ENCODE results near the gene PLK1.
"Not testable (repeated sequence)": the region's sequence is repeated elsewhere in the genome, so short reads cannot be mapped to it uniquely, and the experiment has no call there.

The PLK1 gene

DNA sequence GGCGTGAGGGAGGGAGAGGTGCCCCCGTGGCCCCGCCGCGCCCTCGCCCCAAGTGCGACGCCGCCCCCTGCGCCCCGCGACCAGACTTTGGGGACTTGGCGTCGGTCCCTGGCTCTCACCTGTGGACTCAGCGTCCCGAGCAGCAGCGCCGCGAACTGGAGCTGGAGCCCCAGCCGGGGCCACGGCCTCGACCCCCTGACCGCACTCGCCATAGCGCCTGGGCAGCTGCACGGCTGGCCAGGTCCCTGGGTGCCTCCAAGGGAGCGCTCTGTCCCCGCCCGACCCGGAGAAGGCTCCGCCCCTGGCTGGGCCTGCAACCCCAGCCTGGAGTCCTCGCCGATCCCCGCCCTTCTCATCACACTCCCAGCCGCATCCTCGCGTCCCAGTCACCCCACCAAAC, 34.3 kb downstream of the PLK1 start, which contains the start of gene ERN2:
ERN2 (minus strand) TSS at position 247 of the 400 bp plus-strand sequence; CDS start at position 212, 35 bp downstream.
- DNase-seq = no peak

DNA sequence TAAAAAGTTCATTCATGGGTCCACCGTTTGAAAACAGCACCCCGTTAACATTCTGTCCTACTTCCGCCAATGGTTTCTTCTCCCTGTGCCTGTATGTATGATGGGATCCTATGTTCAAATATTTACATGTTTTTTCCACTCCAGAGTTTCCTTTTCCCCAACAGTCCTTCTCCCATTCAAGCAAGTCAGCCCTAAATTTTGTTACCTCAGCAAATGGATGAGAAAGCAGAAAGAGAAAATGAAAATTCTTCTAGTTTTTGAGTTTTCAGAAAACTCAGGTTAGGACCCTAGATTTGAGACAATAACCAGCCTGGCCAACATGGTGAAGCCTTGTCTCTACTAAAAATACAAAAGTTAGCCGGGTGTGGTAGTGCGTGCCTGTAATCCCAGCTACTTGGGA, 37.8 kb downstream of the PLK1 start:
- no peak for DNase-seq

DNA sequence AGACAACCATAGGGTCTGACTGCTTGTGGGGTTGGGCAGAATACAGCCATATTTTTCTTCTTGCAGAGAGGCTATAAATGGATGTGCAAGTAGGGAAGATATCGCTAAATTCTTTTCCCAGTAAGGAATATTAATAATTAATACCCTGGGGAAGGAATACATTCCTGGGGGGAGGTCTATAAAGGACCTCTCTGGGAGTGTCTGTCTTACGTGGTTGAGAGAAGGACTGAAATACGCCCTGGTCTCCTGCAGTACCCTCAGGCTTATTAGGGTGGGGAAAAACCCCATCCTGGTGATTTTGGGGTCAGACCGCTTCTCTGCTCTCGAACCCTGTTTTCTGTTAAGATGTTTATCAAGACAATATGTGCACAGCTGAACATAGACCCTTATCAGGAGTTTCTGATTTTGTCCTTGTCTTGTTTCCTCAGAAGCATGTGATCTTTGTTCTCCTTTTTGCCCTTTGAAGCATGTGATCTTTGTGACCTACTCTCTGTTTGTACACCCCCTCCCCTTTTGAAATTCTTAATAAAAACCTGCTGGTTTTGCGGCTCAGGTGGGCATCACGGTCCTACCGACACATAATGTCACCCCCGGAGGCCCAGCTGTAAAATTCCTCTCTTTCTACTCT, 44.0 kb downstream of the PLK1 start:
- not testable (repeated sequence) for DNase-seq

DNA sequence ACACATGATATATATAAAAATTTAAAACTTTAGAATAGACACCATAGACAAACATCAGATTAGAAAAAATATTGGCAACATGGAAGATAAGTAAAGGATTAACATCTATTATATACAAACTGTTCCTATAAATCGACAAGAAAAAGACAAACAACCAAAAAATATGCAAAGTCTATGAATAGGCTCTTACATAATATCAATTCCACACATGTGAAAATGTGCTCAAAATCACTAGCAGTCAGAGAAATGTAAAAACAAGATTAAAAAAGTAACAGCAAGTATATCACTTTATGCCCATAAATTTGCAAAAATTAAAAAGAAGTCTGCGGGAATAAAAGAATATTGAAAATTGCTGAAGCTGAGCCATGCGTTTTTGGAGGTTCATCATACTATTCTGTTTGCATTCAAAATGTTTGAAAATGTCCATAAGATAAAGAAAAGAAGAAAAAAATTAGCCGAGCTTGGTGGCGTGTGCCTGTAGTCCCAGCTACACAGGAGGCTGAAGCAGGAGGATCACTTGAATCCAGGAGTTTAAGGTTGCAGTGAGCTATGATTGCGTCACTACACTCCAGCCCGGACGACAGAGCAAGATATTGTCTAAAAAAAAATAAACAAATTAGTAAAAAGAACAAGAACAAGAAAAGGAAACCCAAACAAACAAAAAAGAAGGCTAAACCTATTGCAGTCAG, 45.6 kb downstream of the PLK1 start:
- no peak for DNase-seq

DNA sequence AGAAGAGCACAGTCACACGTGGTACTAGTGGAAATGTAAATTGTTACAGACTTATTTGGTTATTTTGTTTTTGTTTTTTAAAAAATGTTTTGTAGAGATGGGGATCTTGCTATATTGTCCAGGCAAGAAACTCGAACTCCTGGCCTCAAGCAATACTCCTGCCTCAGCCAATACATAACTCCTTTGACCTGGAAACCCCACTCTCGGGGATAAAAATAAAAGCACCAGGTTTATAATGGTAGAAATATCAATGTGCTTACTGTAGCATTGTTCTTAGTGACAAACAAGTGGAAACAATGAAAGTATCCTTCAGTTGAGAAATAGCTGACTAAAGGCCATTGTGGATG, 46.1 kb downstream of the PLK1 start:
- no peak for DNase-seq

DNA sequence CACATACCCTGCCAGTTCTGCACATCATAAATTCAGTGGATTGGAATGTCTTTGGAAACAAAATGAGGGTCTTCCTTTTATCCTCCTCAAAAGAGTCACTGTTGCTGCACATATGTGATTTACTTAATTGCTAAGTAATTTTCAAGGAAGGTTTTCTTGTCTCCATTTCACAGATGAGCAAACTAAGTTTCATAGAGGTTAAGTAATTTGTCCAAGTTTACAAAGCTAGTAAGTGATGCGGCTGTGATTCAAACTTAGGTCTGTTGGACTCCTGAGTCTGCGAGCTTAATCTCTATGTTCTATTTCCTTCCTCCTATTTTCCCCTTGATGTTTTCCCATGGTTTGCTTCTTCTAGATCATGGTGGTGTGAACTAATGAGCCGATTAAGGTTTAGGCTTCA, 48.0 kb downstream of the PLK1 start:
- no peak for DNase-seq

DNA sequence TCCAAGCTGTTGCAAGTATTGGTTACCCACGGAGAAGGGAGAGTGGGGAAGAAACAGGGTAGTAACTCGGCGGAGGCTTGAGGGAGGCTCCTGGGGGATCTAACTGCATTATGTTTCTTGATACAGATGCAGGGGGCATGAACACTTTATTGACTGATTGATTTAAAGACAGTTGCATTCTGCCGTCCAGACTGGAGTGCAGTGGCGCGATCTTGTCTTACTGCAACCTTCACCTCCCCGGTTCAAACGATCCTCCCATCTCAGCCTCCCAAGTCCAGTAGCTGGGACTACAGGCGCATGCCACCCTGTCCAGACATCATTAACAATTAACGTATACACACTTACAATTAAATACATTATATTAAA, 49.4 kb downstream of the PLK1 start:
- DNase-seq = no peak

DNA sequence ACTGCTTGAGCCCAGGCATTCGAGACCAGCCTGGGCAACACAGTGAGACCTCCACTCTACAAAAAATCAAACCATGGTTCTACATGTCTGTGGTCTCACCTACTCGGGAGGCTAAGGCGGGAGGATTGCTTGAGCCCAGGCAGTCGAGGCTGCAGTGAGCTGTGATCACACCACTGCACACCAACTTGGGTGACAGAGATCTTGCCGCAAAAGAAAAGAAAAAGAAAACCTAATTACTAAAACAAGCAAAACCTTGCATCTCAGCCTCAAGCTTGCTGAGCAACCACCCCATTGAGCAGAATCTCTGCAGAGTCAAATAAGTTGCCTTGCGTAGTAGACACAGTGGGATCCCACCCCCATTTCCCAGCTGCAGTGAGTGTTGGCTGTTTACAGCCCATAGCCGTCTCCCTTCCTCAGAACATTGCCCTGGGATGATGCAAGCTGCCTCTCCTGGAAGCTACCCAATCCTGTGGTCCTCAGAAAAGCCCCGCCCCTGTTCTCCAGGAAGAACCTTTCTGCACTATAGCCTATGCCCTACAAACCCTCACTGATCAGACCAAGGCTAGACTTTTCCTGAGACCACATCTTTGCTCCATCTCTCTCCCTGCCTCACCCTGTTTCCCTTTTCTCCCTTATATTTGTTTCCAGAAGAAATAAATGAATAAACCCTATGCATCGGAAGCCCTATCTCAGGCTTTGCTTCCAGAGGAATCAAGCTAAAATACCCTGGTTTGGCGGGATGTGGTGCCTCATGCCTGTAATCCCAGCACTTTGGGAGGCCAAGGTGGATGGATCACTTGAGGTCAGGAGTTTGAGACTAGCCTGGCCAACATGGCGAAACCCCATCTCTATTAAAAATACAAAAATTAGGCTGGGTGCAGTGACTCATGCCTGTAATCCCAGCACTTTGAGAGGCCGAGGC, 51.1 kb downstream of the PLK1 start:
- no peak for DNase-seq

DNA sequence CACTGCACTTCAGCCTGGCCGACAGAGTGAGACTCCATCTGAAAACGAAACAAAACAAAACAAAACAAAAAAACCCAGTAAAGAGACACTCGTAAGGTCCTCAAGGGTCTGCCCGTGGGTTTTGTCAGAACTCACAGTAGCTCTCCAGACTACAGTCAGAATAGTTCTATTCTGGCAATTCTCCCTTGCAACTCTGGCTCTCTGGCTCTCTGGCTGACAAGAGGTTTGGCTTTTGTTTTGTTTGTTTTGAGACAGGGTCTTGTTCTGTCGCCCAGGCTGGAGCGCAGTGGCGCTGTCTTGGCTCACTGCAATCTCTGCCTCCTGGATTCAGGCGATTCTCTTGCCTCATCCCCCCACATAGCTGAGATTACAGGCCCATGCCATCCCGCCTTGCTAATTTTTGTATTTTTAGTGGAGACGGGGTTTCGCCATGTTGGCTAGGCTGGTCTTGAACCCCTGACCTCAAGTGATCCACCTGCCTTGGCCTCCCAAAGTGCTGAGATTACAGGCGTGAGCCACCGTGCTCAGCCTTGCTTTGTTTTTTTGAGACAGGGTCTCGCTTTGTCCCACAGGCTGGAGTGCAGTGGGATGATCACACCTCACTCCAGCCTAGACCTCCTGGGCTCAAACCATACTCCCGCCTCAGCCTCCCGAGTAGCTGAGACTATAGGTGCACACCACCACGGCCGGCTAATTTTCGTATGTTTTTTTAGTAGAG, 55.6 kb downstream of the PLK1 start:
- no peak for DNase-seq

DNA sequence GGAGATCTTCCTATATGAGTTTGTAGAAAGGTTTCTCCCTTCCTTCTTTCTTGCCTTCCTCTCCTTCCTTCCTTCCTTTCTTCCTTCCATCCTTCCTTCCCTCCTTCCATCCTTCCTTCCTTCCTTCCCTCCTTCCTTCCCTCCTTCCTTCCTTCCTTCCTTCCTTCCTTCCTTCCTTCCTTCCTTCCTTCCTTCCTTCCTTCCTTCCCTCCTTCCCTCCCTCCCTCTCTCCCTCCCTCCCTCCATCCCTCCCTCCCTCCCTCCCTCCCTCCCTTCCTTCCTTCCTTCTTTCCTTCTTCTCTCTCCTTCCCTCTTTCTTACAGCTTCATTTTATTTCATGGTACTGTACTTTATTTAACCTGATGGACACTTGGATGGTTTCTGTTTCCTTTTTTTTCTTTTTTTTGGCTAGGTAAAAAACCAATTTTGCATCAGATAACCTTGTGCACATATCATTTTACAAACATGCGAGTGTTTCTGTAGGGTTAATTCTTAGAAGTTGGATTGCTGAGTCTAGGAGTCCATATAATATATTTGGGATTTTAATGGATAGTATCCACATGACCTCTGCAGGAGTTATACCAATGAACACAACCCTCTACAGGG, 58.8 kb downstream of the PLK1 start:
- not testable (repeated sequence) for DNase-seq

DNA sequence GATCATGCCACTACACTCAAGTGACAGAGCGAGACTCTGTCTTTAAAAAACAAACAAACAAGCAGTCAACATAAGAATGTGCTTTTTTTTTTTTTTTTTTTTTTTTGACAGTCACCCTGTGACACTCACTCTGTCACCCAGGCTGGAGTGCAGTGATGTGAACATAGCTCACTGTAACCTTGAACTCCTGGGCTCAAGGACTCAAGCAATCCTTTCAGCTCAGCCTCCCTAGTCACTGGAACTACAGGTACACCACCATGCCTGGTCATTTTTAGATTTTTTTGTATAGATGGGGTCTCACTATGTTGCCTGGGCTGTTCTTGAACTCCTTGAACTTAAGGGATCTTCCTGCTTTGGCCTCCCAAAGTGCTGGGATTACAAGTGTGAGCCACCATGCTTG, 60.8 kb downstream of the PLK1 start:
- DNase-seq = no peak
